SK-N-SH treated with all-trans-retinoic acid at 6 μM for 48 hours (cell line): Measurements from ENCODE around the gene ATG2A.

ENCODE experiments used
- ATAC-seq: fragments of 200-7000 bp; cut with Tn5 transposase; 3 replicates; pipeline ENCODE4 v1.9.1; 2020; ENCODE audit warnings: mild to moderate bottlenecking, moderate library complexity
- ARNTL ChIP-seq: fragments of 450-650 bp; formaldehyde crosslinking; IDR thresholded peaks from 2 replicates; pipeline ENCODE4 v1.5.0; 2020; ENCODE audit warnings: low read depth, mild to moderate bottlenecking, moderate library complexity, borderline replicate concordance
- BACH2 ChIP-seq: fragments of 250-450 bp; sonication (Bioruptor Pico); IDR thresholded peaks from 2 replicates; pipeline ENCODE4 v1.9.0; 2021; ENCODE audit warnings: mild to moderate bottlenecking, borderline replicate concordance
- CSDC2 ChIP-seq: fragments of 250-450 bp; sonication (Bioruptor Pico); IDR thresholded peaks from 2 replicates; pipeline ENCODE4 v1.5.0; 2020; ENCODE audit warnings: mild to moderate bottlenecking, moderate library complexity
- ESRRG ChIP-seq: fragments of 250-450 bp; sonication (Bioruptor Pico); IDR thresholded peaks from 2 replicates; pipeline ENCODE4 v1.6.1; 2021; ENCODE audit warnings: mild to moderate bottlenecking
- GLIS3 ChIP-seq: fragments of 250-450 bp; sonication (Bioruptor Pico); IDR thresholded peaks from 2 replicates; pipeline ENCODE4 v1.5.0; 2020; ENCODE audit warnings: mild to moderate bottlenecking, moderate library complexity
- ISL1 ChIP-seq: fragments of 250-450 bp; sonication (Bioruptor Pico); IDR thresholded peaks from 2 replicates; pipeline ENCODE4 v2.1.2; 2022; ENCODE audit warnings: mild to moderate bottlenecking, moderate library complexity
- OSR1 ChIP-seq: fragments of 250-450 bp; sonication (Bioruptor Pico); IDR thresholded peaks from 2 replicates; pipeline ENCODE4 v1.8.0; 2022; ENCODE audit warnings: moderate library complexity, mild to moderate bottlenecking, inconsistent platforms
- PPARA ChIP-seq: fragments of 250-450 bp; sonication (Bioruptor Pico); IDR thresholded peaks from 2 replicates; pipeline ENCODE4 v1.5.0; 2020; ENCODE audit warnings: mild to moderate bottlenecking, borderline replicate concordance
- SNAI2 ChIP-seq: fragments of 250-450 bp; sonication (Bioruptor Pico); IDR thresholded peaks from 2 replicates; pipeline ENCODE4 v1.5.0; 2020; ENCODE audit warnings: mild to moderate bottlenecking, moderate library complexity
- TCF4 ChIP-seq: fragments of 250-450 bp; sonication (Bioruptor Pico); IDR thresholded peaks from 2 replicates; pipeline ENCODE4 v1.8.0; 2021; ENCODE audit warnings: mild to moderate bottlenecking, moderate library complexity, borderline replicate concordance
- ZC3H10 ChIP-seq: fragments of 250-450 bp; sonication (Bioruptor Pico); IDR thresholded peaks from 2 replicates; pipeline ENCODE4 v1.5.1; 2021; ENCODE audit warnings: mild to moderate bottlenecking, moderate library complexity
- ZFP3 ChIP-seq: fragments of 250-450 bp; sonication (Bioruptor Pico); IDR thresholded peaks from 2 replicates; pipeline ENCODE4 v1.5.0; 2020; ENCODE audit warnings: mild to moderate bottlenecking, moderate library complexity
- ZFP30 ChIP-seq: fragments of 450-650 bp; formaldehyde crosslinking; IDR thresholded peaks from 2 replicates; pipeline ENCODE4 v1.5.0; 2022; ENCODE audit warnings: mild to moderate bottlenecking, moderate library complexity
- ZNF565 ChIP-seq: fragments of 450-650 bp; formaldehyde crosslinking; conservative IDR thresholded peaks from 2 replicates; pipeline ENCODE4 v1.5.0; 2020; ENCODE audit warnings: low read depth, mild to moderate bottlenecking, moderate library complexity
- ZNF70 ChIP-seq: fragments of 450-650 bp; formaldehyde crosslinking; IDR thresholded peaks from 2 replicates; pipeline ENCODE4 v1.5.0; 2020; ENCODE audit warnings: mild to moderate bottlenecking, moderate library complexity
- ZNF8 ChIP-seq: fragments of 450-650 bp; formaldehyde crosslinking; IDR thresholded peaks from 2 replicates; pipeline ENCODE4 v1.5.0; 2020; ENCODE audit warnings: mild to moderate bottlenecking, moderate library complexity
- TF ChIP-seq, protein P1 (sequence below): fragments of 250-450 bp; sonication (Bioruptor Pico); IDR thresholded peaks from 2 replicates; pipeline ENCODE4 v1.5.1; 2020; ENCODE audit warnings: low read depth, mild to moderate bottlenecking, moderate library complexity
- TF ChIP-seq, protein P2 (sequence below): fragments of 250-450 bp; sonication (Bioruptor Pico); IDR thresholded peaks from 2 replicates; pipeline ENCODE4 v1.5.1; 2021; ENCODE audit warnings: mild to moderate bottlenecking, moderate library complexity
- TF ChIP-seq, protein P3 (sequence below): fragments of 250-450 bp; sonication (Bioruptor Pico); IDR thresholded peaks from 2 replicates; pipeline ENCODE4 v1.5.0; 2020; ENCODE audit warnings: mild to moderate bottlenecking, moderate library complexity

ATG2A gene

DNA sequence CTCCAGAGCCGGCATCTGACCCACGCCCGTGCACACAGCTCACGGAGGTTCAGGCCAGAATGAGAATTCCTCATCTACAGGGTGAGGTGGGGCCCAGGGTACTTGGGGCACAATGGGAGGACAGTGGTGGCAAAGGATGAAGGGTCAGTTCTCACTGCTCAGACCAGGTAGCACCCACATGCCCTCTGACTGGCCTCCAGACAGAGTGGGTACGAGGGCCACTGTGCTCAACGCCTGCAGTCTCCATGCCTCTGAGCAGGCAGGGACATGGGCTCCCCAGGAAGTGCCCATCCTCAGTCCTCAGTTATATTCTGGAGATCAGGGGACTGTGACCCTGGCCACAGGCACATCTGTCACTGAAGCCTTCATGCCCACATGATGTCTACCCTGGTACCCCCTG lies 59.5 kb downstream of the ATG2A start (continued):
- TF ChIP-seq, protein P1, sequence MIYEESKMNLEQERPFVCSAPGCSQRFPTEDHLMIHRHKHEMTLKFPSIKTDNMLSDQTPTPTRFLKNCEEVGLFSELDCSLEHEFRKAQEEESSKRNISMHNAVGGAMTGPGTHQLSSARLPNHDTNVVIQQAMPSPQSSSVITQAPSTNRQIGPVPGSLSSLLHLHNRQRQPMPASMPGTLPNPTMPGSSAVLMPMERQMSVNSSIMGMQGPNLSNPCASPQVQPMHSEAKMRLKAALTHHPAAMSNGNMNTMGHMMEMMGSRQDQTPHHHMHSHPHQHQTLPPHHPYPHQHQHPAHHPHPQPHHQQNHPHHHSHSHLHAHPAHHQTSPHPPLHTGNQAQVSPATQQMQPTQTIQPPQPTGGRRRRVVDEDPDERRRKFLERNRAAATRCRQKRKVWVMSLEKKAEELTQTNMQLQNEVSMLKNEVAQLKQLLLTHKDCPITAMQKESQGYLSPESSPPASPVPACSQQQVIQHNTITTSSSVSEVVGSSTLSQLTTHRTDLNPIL (CRISPR knock-in tag): no peak
- TF ChIP-seq, protein P2, sequence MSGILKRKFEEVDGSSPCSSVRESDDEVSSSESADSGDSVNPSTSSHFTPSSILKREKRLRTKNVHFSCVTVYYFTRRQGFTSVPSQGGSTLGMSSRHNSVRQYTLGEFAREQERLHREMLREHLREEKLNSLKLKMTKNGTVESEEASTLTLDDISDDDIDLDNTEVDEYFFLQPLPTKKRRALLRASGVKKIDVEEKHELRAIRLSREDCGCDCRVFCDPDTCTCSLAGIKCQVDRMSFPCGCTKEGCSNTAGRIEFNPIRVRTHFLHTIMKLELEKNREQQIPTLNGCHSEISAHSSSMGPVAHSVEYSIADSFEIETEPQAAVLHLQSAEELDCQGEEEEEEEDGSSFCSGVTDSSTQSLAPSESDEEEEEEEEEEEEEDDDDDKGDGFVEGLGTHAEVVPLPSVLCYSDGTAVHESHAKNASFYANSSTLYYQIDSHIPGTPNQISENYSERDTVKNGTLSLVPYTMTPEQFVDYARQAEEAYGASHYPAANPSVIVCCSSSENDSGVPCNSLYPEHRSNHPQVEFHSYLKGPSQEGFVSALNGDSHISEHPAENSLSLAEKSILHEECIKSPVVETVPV (CRISPR knock-in tag): no peak
- no peak for TF ChIP-seq ZFP30

DNA sequence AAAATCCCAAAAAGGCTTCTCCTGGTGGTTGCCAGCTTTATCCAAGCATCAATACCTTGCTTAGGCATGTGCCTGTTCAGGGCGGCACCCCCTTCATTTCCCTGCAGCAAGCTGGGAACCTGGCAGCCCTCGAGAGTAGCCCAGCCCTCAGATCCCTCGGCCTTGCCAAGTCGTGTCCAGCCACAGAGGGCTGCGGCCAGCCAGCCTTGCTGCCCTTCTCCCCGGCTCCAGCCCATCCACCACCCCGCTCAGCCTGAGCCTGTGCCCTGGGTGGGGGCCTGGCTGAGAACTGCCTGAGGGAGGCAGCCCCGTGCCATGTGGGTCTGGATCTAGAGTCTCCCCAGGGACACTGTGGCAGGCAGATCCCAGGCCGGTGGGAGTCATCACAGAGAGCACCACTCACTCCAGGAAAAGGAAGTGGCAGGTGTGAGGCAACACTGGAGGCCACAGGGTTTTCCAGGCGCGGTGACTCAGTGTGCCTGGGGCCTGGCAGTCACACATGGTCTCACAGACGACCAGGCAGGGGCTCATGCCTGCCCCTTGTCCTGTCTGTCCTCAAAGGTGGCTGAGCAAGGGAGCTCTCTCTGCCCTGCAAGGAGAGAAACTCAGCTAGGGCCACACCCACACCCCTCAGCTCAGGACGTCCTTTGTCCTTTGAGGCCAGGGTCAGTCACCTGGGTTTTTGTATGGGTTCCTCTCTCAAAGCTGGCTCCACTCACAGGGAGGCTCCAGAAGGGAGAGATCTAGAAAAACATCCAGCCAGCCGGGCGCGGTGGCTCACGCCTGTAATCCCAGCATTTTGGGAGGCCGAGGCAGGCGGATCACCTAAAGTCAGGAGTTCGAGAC lies 60.4 kb downstream of the ATG2A start:
- peak; percentile 19 for ATAC-seq
- TF ChIP-seq ARNTL (CRISPR knock-in tag) (no peak), BACH2 (no peak), CSDC2 (CRISPR knock-in tag) (no peak), SNAI2 (CRISPR knock-in tag) (0 out of 2 replicates have a peak, but pooled peaks have one; percentile 47), GLIS3 (CRISPR knock-in tag) (no peak)

DNA sequence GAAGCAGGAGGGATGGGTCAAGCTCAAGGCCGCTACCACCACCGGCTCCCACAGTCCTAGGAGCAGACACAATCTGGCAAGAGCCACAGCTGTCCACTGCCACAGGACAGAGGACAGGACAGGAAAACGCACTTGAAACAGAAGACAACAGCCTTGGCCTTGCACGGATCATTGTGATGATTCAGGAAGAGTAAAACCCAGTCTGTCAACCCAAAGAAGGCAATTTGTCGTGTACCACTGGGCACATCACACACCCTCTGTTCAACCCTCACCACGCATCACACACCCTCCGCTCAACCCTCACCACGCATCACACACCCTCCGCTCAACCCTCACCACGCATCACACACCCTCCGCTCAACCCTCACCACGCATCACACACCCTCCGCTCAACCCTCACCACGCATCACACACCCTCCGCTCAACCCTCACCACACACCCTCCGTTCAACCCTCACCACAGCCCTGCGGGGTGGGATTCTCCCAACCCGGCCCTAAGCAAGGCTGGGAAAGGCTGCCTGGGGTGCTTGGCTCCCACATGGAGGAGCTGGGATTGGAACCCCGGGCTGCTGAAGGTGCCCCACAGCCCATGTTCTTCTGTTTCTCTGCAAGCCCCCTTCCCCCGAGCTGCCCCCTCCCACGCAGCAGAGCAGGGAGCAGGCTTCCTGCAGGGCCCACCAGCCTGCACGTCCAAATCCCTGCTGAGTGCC lies 61.3 kb downstream of the ATG2A start:
- no peak; the same call in 2 of the 3 replicates for ATAC-seq
- TF ChIP-seq CSDC2 (CRISPR knock-in tag) (no peak), ZFP3 (CRISPR knock-in tag) (no peak), ZNF565 (CRISPR knock-in tag) (no peak), ZC3H10 (no peak), PPARA (no peak), ESRRG (CRISPR knock-in tag) (no peak), SNAI2 (CRISPR knock-in tag) (no peak), TCF4 (CRISPR knock-in tag) (no peak), ARNTL (CRISPR knock-in tag) (no peak), ZNF8 (CRISPR knock-in tag) (no peak), OSR1 (CRISPR knock-in tag) (no peak), GLIS3 (CRISPR knock-in tag) (no peak), ISL1 (CRISPR knock-in tag) (no peak), ZNF70 (CRISPR knock-in tag) (no peak), ZFP30 (no peak)
- TF ChIP-seq, protein P2 (CRISPR knock-in tag): no peak
- TF ChIP-seq, protein P3, sequence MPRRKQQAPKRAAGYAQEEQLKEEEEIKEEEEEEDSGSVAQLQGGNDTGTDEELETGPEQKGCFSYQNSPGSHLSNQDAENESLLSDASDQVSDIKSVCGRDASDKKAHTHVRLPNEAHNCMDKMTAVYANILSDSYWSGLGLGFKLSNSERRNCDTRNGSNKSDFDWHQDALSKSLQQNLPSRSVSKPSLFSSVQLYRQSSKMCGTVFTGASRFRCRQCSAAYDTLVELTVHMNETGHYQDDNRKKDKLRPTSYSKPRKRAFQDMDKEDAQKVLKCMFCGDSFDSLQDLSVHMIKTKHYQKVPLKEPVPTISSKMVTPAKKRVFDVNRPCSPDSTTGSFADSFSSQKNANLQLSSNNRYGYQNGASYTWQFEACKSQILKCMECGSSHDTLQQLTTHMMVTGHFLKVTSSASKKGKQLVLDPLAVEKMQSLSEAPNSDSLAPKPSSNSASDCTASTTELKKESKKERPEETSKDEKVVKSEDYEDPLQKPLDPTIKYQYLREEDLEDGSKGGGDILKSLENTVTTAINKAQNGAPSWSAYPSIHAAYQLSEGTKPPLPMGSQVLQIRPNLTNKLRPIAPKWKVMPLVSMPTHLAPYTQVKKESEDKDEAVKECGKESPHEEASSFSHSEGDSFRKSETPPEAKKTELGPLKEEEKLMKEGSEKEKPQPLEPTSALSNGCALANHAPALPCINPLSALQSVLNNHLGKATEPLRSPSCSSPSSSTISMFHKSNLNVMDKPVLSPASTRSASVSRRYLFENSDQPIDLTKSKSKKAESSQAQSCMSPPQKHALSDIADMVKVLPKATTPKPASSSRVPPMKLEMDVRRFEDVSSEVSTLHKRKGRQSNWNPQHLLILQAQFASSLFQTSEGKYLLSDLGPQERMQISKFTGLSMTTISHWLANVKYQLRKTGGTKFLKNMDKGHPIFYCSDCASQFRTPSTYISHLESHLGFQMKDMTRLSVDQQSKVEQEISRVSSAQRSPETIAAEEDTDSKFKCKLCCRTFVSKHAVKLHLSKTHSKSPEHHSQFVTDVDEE: no peak
- TF ChIP-seq, protein P1 (CRISPR knock-in tag): no peak
